Hepatocyte (in vitro differentiated cells): ENCODE data around the gene COX4I1. TPM values are rescaled to one million over a fixed set of nuclear protein-coding genes. Genes with fewer than 3 reads are reported as not detected.

ENCODE experiments used
- DNase-seq: peaks from one replicate; pipeline ENCODE4 v3.0.0-alpha.2; 2016; ENCODE audit warnings: low spot score
- H2AFZ ChIP-seq: fragments of 200-600 bp; sonication (generic); 2 replicates; pipeline ENCODE4 v1.6.0; 2016; ENCODE audit warnings: antibody characterized with exemption, mild to moderate bottlenecking
- H3K27ac ChIP-seq: fragments of 200-600 bp; sonication (generic); 2 replicates; pipeline ENCODE4 v1.5.1; 2016; ENCODE audit warnings: mild to moderate bottlenecking
- H3K27me3 ChIP-seq: fragments of 200-600 bp; sonication (generic); 2 replicates; pipeline ENCODE4 v1.6.1; 2016
- H3K36me3 ChIP-seq: fragments of 200-600 bp; sonication (generic); replicated peaks from 2 replicates; pipeline ENCODE4 v1.5.1; 2016; ENCODE audit warnings: low read depth; ENCODE audit not compliant: insufficient read depth
- H3K4me1 ChIP-seq: fragments of 200-600 bp; sonication (generic); 2 replicates; pipeline ENCODE4 v1.5.1; 2016; ENCODE audit warnings: mild to moderate bottlenecking, moderate library complexity; ENCODE audit not compliant: insufficient read depth
- H3K4me2 ChIP-seq: fragments of 200-600 bp; sonication (generic); 2 replicates; pipeline ENCODE4 v1.6.0; 2016
- H3K4me3 ChIP-seq: fragments of 200-600 bp; sonication (generic); 2 replicates; pipeline ENCODE4 v1.5.1; 2016; ENCODE audit warnings: mild to moderate bottlenecking
- H3K79me2 ChIP-seq: fragments of 200-600 bp; sonication (generic); 2 replicates; pipeline ENCODE4 v1.6.0; 2017; ENCODE audit warnings: mild to moderate bottlenecking
- H3K9me2 ChIP-seq: fragments of 200-600 bp; sonication (generic); replicated peaks from 2 replicates; pipeline ENCODE4 v1.6.0; 2017; ENCODE audit warnings: mild to moderate bottlenecking; ENCODE audit not compliant: insufficient read depth
- H3K9me3 ChIP-seq: fragments of 200-600 bp; sonication (generic); 2 replicates; pipeline ENCODE4 v1.5.1; 2016; ENCODE audit warnings: low read depth, mild to moderate bottlenecking
- H4K20me1 ChIP-seq: fragments of 200-600 bp; sonication (generic); 2 replicates; pipeline ENCODE4 v1.6.0; 2016; ENCODE audit warnings: mild to moderate bottlenecking; ENCODE audit not compliant: insufficient read depth, poor library complexity, severe bottlenecking
- EZH2 ChIP-seq: fragments of 200-600 bp; sonication (generic); IDR thresholded peaks from 2 replicates; pipeline ENCODE4 v1.6.1; 2016; ENCODE audit warnings: antibody characterized with exemption, mild to moderate bottlenecking, borderline replicate concordance
- EZH2phosphoT487 ChIP-seq: fragments of 200-600 bp; sonication (generic); IDR thresholded peaks from one replicate; pipeline ENCODE4 v1.6.1; 2018; ENCODE audit warnings: antibody characterized with exemption, mild to moderate bottlenecking, low read depth, moderate library complexity; ENCODE audit not compliant: unreplicated experiment, severe bottlenecking
- WGBS: methylation state at CpG from one replicate; pipeline ENCODE4 v1.1.6; 2016; ENCODE audit warnings: low lambda C conversion rate; ENCODE audit errors: missing lambda C conversion rate; 5-methylcytosine and 5-hydroxymethylcytosine counted together
- polyA plus RNA-seq: library from polyadenylated mRNA; unstranded; fragments of >200 nt; fragmentation: Nextera tagmentation; extraction: Ambion mirVana; gene quantifications from 2 replicates; pipeline ENCODE4 v1.2.1, GENCODE V29; 2016
- total RNA-seq: library from RNA; depleted of rRNA; stranded (reverse); fragments of >200 nt; gene quantifications from 2 replicates; pipeline ENCODE4 v1.2.3, GENCODE V29; 2014
- TF ChIP-seq, protein P1 (sequence below): fragments of 200-600 bp; sonication (generic); IDR thresholded peaks from 2 replicates; pipeline ENCODE4 v1.5.1; 2016; ENCODE audit warnings: antibody characterized with exemption, mild to moderate bottlenecking; ENCODE audit not compliant: poor library complexity

Gene COX4I1
- total and polyA plus RNA-seq, 2 experiments from 2014 or later = 449 to 655 TPM

- 14% methylated on average over 43 of the region's 96 CpGs for WGBS
- Histone ChIP-seq H3K4me1 (peaks cover 16% of the 10 kb centered on the region), H3K27ac (no peak within 1 kb of the TSS), H2AFZ (peak within 1 kb of the TSS; percentile 69), H3K79me2 (no peaks in the 10 kb centered on the region), H3K4me3 (peak within 1 kb of the TSS; percentile 50), H3K9me3 (no peaks in the 10 kb centered on the region), H3K27me3 (peaks cover 18% of the 10 kb centered on the region), H3K4me2 (peak within 1 kb of the TSS; percentile 99), H4K20me1 (no peaks in the 10 kb centered on the region), H3K9me2 (no peaks in the 10 kb centered on the region), H3K36me3 (no peaks in the 10 kb centered on the region)
- DNase-seq = peak; percentile 80
- TF ChIP-seq, protein P1, sequence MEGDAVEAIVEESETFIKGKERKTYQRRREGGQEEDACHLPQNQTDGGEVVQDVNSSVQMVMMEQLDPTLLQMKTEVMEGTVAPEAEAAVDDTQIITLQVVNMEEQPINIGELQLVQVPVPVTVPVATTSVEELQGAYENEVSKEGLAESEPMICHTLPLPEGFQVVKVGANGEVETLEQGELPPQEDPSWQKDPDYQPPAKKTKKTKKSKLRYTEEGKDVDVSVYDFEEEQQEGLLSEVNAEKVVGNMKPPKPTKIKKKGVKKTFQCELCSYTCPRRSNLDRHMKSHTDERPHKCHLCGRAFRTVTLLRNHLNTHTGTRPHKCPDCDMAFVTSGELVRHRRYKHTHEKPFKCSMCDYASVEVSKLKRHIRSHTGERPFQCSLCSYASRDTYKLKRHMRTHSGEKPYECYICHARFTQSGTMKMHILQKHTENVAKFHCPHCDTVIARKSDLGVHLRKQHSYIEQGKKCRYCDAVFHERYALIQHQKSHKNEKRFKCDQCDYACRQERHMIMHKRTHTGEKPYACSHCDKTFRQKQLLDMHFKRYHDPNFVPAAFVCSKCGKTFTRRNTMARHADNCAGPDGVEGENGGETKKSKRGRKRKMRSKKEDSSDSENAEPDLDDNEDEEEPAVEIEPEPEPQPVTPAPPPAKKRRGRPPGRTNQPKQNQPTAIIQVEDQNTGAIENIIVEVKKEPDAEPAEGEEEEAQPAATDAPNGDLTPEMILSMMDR = no peak
- TF ChIP-seq EZH2 (no peak), EZH2phosphoT487 (no peak)
Observed at GRCh38 chr16:85750827-85751697, 48.4 kb upstream of the COX4I1 start, which contains the start of gene C16orf74. TSS of gene C16orf74 (minus strand) at chr16:85751096. CDS start at chr16:85735217, 15,879 bp downstream.

DNA sequence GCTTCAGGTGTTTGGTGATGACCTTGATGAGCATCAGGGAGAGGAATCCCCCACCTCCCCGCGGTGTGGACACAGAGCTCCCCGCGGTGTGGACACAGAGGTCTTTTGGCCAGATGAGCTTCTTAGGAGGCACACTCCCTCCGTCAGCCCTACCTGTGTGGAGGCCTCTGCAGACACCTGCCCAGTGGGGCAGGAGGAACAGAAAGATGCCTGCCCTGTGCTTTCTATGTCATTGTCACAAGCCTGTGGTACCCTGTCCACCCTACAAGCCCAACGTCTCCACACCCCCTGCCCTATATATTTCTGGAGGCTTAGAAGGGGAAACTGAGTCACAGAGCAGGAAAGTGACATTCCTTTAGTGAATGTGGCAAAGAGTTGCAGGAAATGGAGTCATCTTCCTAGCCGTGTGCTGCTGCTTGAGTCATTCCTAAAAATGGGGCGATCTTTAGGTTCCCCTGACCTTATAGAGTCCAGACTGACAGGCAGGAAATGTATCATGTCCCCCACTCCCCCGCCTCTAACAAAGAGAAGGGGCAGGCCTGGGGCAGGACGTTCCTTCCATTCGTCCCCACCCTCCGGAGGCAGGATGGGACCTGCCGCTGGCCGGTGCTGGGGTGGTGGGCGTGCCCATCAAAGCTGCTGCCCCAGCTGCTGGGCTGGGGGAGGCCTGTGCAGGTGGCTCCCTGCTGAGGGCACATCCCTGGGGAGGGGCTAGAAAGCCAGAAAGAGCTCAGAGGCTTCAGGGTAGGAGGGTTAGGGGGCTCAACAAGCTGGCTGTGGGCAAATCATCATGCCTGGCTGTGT, 47.6 kb upstream of the COX4I1 start:
- Histone ChIP-seq H3K79me2 (no peaks in the 10 kb centered on the region), H3K36me3 (no peaks in the 10 kb centered on the region), H3K27me3 (peaks cover 18% of the 10 kb centered on the region), H4K20me1 (no peaks in the 10 kb centered on the region), H3K4me2 (no peak overlapping the region), H3K4me3 (no peak overlapping the region), H3K9me3 (no peaks in the 10 kb centered on the region), H3K4me1 (peaks cover 16% of the 10 kb centered on the region), H3K27ac (no peak overlapping the region), H3K9me2 (no peaks in the 10 kb centered on the region), H2AFZ (no peak overlapping the region)
- no peak for TF ChIP-seq EZH2phosphoT487
- TF ChIP-seq, protein P1 = no peak
- no peak for TF ChIP-seq EZH2
- no peak for DNase-seq
- 39% methylated on average over 15 of the region's 15 CpGs for WGBS

DNA sequence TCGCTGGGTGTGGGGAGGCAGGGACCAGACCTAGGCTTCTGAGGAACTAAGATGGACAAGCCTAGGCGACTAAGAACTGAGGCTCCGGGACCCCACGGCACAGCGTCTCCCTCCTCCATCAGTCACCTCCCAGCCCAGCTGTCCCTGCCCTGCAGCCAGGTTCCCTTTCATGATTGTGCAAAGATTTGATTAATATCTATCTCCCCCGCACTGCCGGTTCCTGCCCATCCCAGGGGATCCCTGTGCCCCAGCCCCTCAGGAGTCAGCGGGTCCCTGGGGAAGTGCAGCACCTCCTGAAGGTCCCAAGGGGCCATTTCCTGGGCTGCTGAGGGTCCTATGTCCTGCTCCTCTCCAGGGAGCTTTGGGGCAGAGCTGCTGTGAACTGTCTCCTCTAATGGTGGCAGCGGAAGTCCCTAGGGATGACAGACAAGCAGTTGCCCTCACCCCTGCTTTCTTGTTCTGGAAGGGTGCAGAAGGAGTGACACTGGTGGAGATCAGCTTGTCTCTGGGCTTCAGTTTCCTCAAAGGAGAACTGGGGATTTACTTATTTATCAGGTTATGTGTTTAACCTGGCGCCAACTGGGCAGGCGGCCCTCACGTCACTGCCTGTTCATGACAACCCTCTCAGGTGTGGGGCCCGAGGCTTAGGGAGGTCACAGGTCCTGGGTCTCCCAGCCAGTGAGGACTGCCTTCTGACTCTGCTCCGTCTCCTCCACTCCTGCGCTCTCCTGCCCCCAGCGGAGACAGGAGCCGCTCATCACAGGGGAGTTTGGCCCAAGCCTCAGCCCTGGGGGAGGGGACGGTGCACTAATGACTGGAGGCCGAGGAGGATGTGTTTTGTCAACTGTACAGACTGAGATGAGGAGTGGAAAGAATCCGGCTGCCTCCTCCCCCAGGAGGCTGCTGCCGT, 46.7 kb upstream of the COX4I1 start:
- TF ChIP-seq EZH2 (no peak), EZH2phosphoT487 (no peak)
- TF ChIP-seq, protein P1 = peak; percentile 29
- Histone ChIP-seq H4K20me1 (no peaks in the 10 kb centered on the region), H3K27ac (no peak overlapping the region), H2AFZ (no peak overlapping the region), H3K36me3 (no peaks in the 10 kb centered on the region), H3K79me2 (no peaks in the 10 kb centered on the region), H3K9me2 (no peaks in the 10 kb centered on the region), H3K4me3 (no peak overlapping the region), H3K4me1 (peaks cover 16% of the 10 kb centered on the region), H3K9me3 (no peaks in the 10 kb centered on the region), H3K27me3 (peaks cover 18% of the 10 kb centered on the region), H3K4me2 (no peak overlapping the region)
- DNase-seq = peak; percentile 77
- 40% methylated on average over 21 of the region's 21 CpGs for WGBS
